GM19239 (cell line): ENCODE data around the gene COL4A6.

Source experiments
- DNase-seq: peaks from one replicate; pipeline ENCODE4 v3.0.0; 2011; ENCODE audit warnings: low spot score; ENCODE audit not compliant: insufficient read length
- FAIRE-seq: peaks from 2 replicates; lab custom pipeline; 2011; peaks lifted over from hg19 to GRCh38; lab: Jason Lieb, UNC

The COL4A6 gene

DNA sequence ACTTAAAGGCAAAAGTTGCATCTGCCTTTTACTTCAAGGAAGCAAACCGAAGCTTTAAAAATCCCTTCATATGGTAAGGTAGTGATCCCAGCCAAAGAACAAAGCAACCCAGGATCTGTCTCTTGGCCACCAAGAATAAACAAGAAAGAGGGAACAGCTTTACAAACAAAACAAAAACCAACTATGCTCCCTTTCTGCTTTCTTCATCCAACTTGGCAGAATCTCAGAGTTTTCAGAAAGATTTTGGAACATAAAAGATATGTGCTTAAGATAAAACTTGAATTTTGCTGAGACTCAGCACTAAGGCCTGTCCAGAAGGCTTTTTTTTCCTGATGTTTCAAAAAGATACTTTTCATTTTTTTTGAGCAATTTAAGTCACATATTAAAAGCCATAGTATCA, 94.0 kb downstream of the COL4A6 start:
- no peak for DNase-seq
- no peak for FAIRE-seq

- DNase-seq (no peak), FAIRE-seq (no peak)
Measured at GRCh38 chrX:108341947-108342346, 96.3 kb downstream of the COL4A6 start.

GRCh38 chrX:108332281-108332680, 105.9 kb downstream of the COL4A6 start:
- no peak for DNase-seq
- FAIRE-seq, result no peak

GRCh38 chrX:108331126-108331909, 106.9 kb downstream of the COL4A6 start:
- FAIRE-seq (peak; percentile 48), DNase-seq (no peak)

- no peak for DNase-seq
- no peak for FAIRE-seq
Measured at GRCh38 chrX:108323751-108324150, 114.5 kb downstream of the COL4A6 start.

GRCh38 chrX:108322234-108322633, 116.0 kb downstream of the COL4A6 start:
- FAIRE-seq (no peak), DNase-seq (no peak)

GRCh38 chrX:108316456-108316855, 121.8 kb downstream of the COL4A6 start:
- no peak for DNase-seq
- FAIRE-seq, result peak; percentile 33

- DNase-seq (no peak), FAIRE-seq (no peak)
Measured at GRCh38 chrX:108313669-108314068, 124.6 kb downstream of the COL4A6 start.

GRCh38 chrX:108312957-108313356, 125.3 kb downstream of the COL4A6 start:
- DNase-seq (no peak), FAIRE-seq (no peak)

DNA sequence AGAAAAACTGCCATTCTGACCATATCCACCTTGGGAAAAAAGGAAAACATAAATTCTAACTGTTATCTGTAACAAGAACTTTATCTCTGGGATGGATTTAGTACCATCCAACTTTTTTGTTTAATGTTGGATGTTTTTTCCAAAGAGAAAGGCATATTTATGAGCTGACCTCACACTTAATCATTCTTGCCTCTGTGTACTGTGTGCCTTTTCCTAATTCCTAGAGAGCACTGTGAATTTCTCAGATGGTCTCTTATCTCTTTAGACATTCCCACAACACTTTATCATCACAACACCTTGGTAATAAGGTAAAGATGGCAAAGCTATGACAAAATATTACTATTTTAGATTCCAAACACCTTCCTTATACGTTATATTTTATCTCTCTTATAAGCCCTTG, 126.2 kb downstream of the COL4A6 start:
- no peak for DNase-seq
- no peak for FAIRE-seq

- FAIRE-seq, result no peak
Measured at GRCh38 chrX:108310506-108310905, 127.7 kb downstream of the COL4A6 start.

GRCh38 chrX:108309144-108309543, 129.1 kb downstream of the COL4A6 start:
- no peak for DNase-seq
- no peak for FAIRE-seq

More at GRCh38 chrX:108310506-108310905, 127.7 kb downstream of the COL4A6 start:
- no peak for DNase-seq

- no peak for DNase-seq
Measured at GRCh38 chrX:108307132-108308085, 130.8 kb downstream of the COL4A6 start.

DNA sequence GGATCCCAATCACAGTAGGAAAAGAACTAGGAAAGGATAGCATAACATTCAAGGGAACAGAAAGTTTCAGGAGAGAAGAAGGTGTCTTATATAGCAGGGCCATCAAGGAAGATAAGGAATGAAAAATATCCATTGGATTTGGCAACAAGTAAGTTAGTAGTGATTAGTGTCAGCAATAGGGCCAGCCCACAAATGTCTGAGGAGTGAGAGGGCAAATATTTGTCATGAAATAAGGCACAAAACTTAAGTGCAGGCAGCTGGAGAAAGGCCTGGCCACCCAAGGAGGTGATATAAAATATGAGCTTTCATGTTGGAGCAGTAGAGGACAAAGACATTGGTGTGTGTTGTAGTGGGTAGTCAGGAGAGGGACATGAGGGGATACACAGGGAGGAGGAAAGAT, 132.1 kb downstream of the COL4A6 start:
- no peak for FAIRE-seq
- DNase-seq, result no peak

More at GRCh38 chrX:108307132-108308085, 130.8 kb downstream of the COL4A6 start:
- no peak for FAIRE-seq

- FAIRE-seq (no peak), DNase-seq (no peak)
Measured at GRCh38 chrX:108304757-108305156, 133.5 kb downstream of the COL4A6 start.

- FAIRE-seq (peak; percentile 48), DNase-seq (no peak)
Measured at GRCh38 chrX:108304210-108304609, 134.0 kb downstream of the COL4A6 start.

DNA sequence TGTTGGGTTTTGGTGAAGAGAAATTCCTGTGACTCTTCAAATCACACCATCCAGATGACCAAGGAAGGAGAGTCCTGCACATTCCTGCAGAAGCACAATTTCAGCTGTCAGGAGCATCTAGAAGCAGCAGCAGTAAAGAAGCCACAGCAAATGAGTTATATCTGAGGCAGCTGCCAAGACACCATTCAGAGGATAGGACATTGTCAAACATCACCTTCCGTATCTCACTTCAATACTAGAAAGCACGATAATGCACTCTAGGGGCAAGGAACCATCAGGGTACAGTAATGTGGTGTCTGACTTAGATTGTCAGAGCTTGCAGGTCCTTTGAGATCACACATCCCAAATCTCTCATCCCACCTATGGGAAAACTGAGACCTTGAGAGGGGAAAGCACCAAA, 134.5 kb downstream of the COL4A6 start:
- DNase-seq (no peak), FAIRE-seq (peak; percentile 67)

DNA sequence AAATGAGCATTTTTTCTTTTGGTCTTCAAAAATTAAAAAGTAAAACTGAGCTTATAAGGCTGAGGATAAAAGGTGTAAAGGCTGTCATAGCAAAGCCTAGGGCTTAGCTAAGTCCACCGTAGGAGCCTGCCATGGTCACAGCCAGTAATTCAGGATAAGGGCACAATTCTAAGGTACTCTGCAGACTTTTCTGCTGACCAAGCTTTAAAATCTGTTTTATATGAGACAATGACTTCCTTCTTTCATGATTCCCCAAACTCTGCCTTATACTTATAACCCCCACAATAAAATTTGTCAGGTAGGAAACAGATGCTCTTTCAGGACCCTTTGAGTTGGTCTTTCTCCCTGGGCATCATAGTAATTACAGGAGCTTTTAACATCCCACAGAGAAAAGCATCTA, 138.5 kb downstream of the COL4A6 start:
- FAIRE-seq, result peak; percentile 94
- DNase-seq, result no peak

DNA sequence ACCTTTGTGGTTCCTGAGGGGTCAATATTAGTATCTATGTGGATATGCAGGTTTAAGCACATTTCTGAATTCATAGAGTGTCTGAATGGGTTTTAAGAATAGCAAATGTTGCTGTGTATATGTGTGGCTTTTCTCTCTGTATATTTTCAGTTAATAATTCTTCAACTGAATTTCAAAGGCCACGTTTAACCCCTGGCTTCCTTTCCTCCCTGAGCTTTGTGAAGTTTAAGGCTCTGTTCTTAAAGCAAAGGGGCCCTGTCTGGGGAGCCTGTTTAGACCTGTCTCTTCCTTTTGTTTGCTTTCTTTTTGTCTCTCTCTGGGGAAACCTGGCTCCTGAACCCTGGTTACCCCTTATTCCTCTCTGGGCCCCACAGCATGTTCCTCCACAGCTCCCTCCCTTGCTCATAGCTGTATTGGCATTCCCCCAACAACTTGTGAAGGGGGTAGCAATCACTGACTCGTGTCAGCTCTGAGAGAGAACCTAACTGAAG, 139.1 kb downstream of the COL4A6 start:
- no peak for DNase-seq
- no peak for FAIRE-seq

- DNase-seq (no peak), FAIRE-seq (no peak)
Measured at GRCh38 chrX:108298165-108298602, 140.0 kb downstream of the COL4A6 start.

DNA sequence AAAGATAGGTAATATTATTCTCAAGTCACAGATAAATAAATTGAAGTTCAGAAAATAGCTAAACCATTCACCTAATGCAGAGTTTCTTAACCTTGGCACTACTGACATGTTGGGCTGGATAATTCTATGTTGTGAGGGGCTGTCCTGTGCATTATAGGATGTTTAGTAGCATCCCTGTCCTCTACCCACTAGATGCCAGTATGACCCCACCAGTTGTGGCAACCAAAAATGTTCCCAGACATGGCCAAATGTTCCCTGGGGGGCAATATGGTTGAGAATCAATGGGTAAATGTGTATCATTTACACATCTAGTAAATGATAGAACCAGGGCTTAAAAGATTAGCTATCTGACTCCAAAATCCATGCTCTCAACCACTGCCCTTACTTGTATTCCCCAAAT, 140.9 kb downstream of the COL4A6 start:
- no peak for FAIRE-seq
- DNase-seq, result no peak
